Keratinocyte (primary cell): ENCODE measurements around the gene ERH. TPM values are rescaled to one million over a fixed set of nuclear protein-coding genes. Genes with fewer than 3 reads are reported as not detected.

Experiments used
- DNase-seq: peaks from one replicate; pipeline ENCODE4 v3.0.0-alpha.2; 2011; ENCODE audit warnings: low read depth, missing footprints, low spot score
- FAIRE-seq: peaks from 2 replicates; lab custom pipeline; 2011; peaks lifted over from hg19 to GRCh38; lab: Jason Lieb, UNC
- H2AFZ ChIP-seq: 2 replicates; pipeline ENCODE4 v1.6.0; 2012; ENCODE audit warnings: low read length, control low read depth, inconsistent platforms; ENCODE audit not compliant: control insufficient read depth
- H3K27ac ChIP-seq: 2 replicates; pipeline ENCODE4 v1.5.1; 2011; ENCODE audit warnings: low read length; ENCODE audit not compliant: control insufficient read depth, insufficient read depth
- H3K27me3 ChIP-seq: 3 replicates; pipeline ENCODE4 v1.6.0; 2011; ENCODE audit warnings: low read length; ENCODE audit not compliant: control insufficient read depth, insufficient read depth; ENCODE audit errors: extremely low read depth
- H3K36me3 ChIP-seq, 2 experiments: 2 replicates in 1 of 2; 3 replicates in 1 of 2; pipeline ENCODE4 v1.5.1; 2011; ENCODE audit warnings: low read length in 2 of 2, mild to moderate bottlenecking in 1 of 2; ENCODE audit not compliant: control insufficient read depth in 2 of 2, insufficient read depth in 2 of 2; ENCODE audit errors: extremely low read depth in 1 of 2
- H3K4me1 ChIP-seq: 3 replicates; pipeline ENCODE4 v1.5.1; 2011; ENCODE audit warnings: low read length; ENCODE audit not compliant: control insufficient read depth, insufficient read depth; ENCODE audit errors: extremely low read depth
- H3K4me2 ChIP-seq: 3 replicates; pipeline ENCODE4 v1.6.0; 2011; ENCODE audit warnings: low read depth, low read length; ENCODE audit not compliant: control insufficient read depth, insufficient read depth; ENCODE audit errors: extremely low read depth
- H3K4me3 ChIP-seq, 3 experiments: fragments of 200-600 bp in 1 of 3; sonication (generic) in 1 of 3; 2 replicates in 2 of 3; 3 replicates in 1 of 3; pipeline ENCODE4 v1.5.1; 2011 to 2016; ENCODE audit warnings: low read length in 3 of 3, mild to moderate bottlenecking in 3 of 3, control low read depth in 2 of 3, inconsistent platforms in 1 of 3, low read depth in 1 of 3, mixed read lengths in 1 of 3, mixed run types in 1 of 3, moderate library complexity in 1 of 3; ENCODE audit not compliant: control insufficient read depth in 2 of 3, insufficient read depth in 2 of 3; ENCODE audit errors: extremely low read depth in 1 of 3
- H3K79me2 ChIP-seq: 2 replicates; pipeline ENCODE4 v1.6.0; 2012; ENCODE audit warnings: low read length; ENCODE audit not compliant: control insufficient read depth, insufficient read depth
- H3K9ac ChIP-seq: 3 replicates; pipeline ENCODE4 v1.6.0; 2011; ENCODE audit warnings: low read length; ENCODE audit not compliant: control insufficient read depth, insufficient read depth; ENCODE audit errors: extremely low read depth
- H3K9me1 ChIP-seq: 3 replicates; pipeline ENCODE4 v1.6.0; 2011; ENCODE audit warnings: low read length; ENCODE audit not compliant: control insufficient read depth, insufficient read depth; ENCODE audit errors: extremely low read depth
- H3K9me3 ChIP-seq: 2 replicates; pipeline ENCODE4 v1.5.1; 2012; ENCODE audit warnings: low read depth, low read length; ENCODE audit not compliant: control insufficient read depth
- H4K20me1 ChIP-seq: 3 replicates; pipeline ENCODE4 v1.6.0; 2011; ENCODE audit warnings: low read length; ENCODE audit not compliant: control insufficient read depth, insufficient read depth; ENCODE audit errors: extremely low read depth
- EZH2 ChIP-seq: IDR thresholded peaks from one replicate; pipeline ENCODE4 v1.6.1; 2012; ENCODE audit warnings: inconsistent platforms, mild to moderate bottlenecking, low read length, moderate library complexity
- dilution Hi-C: fragments of 300-500 bp; cut with MboI; formaldehyde crosslinking; loops from one replicate; pipeline ENCODE4 v1.7.0; 2020; ENCODE audit warnings: low sequenced_read_pairs; ENCODE audit not compliant: extremely low pct_ligation_motif_present
- polyA plus RNA-seq, 5 experiments: library from polyadenylated mRNA; depleted of rRNA in 3 of 5; stranded (reverse) in 3 of 5; stranded (forward) in 1 of 5; unstranded in 1 of 5; fragments of >200 nt; gene quantifications; 1 replicate in 1 of 5; 2 replicates in 3 of 5; 3 replicates in 1 of 5; pipeline versions ENCODE4 v1.2.1 to v1.2.3, GENCODE V29; 2011 to 2012; ENCODE audit warnings: missing spikeins in 2 of 5, low read depth in 1 of 5, low replicate concordance in 1 of 5
- TF ChIP-seq, protein P1 (sequence below), 3 experiments: IDR thresholded peaks in 1 of 3; conservative IDR thresholded peaks in 1 of 3; optimal IDR thresholded peaks in 1 of 3; 2 replicates in 2 of 3; 3 replicates in 1 of 3; pipeline versions ENCODE3 to v1.5.1; 2011; ENCODE audit warnings: low read length in 3 of 3, mild to moderate bottlenecking in 3 of 3, moderate library complexity in 2 of 3, control low read depth in 1 of 3, inconsistent platforms in 1 of 3; ENCODE audit not compliant: insufficient read depth in 2 of 3; ENCODE audit errors: extremely low read depth in 1 of 3

The ERH gene
- polyA plus RNA-seq, 1 donor (not counting 4 experiments of a cell fraction or from before 2014, with no cell fraction given), result 256 TPM

DNA sequence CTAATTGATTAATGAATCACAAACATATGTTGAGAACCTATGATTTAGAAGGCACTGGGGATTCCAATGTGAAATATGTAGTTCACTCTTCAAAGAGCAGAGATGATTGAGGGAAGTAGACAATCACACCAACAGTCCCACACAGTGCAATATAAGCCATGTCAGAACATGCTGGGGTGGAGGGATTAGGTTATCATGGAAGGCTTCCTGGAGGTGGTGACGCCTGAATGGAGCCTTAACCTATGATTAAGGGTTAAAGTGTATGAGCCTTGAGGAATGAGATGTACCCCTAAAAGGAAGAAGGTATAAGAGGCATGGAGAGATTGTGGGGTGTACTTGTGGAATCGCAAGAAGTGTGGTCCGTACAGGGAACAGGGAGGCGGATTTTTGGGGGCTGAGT lies 31.3 kb downstream of the ERH start:
- H3K9ac ChIP-seq, result no peak overlapping the region
- no peaks in the 10 kb centered on the region for H3K4me1 ChIP-seq
- dilution Hi-C loops, result no loop called here
- H3K27ac ChIP-seq, result no peak overlapping the region
- H3K4me3 ChIP-seq, result no peak overlapping the region
- TF ChIP-seq EZH2, result no peak
- TF ChIP-seq, protein P1, sequence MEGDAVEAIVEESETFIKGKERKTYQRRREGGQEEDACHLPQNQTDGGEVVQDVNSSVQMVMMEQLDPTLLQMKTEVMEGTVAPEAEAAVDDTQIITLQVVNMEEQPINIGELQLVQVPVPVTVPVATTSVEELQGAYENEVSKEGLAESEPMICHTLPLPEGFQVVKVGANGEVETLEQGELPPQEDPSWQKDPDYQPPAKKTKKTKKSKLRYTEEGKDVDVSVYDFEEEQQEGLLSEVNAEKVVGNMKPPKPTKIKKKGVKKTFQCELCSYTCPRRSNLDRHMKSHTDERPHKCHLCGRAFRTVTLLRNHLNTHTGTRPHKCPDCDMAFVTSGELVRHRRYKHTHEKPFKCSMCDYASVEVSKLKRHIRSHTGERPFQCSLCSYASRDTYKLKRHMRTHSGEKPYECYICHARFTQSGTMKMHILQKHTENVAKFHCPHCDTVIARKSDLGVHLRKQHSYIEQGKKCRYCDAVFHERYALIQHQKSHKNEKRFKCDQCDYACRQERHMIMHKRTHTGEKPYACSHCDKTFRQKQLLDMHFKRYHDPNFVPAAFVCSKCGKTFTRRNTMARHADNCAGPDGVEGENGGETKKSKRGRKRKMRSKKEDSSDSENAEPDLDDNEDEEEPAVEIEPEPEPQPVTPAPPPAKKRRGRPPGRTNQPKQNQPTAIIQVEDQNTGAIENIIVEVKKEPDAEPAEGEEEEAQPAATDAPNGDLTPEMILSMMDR (optimal IDR thresholded peaks at IDR 0.05 in 1 of 3, IDR thresholded peaks at IDR 0.05 in 1 of 3, conservative IDR thresholded peaks at IDR 0.05 in 1 of 3; ENCODE audit: extremely low read depth in 1 of 3, insufficient read depth in 2 of 3, low read length in 3 of 3), result no peak
- H4K20me1 ChIP-seq, result no peaks in the 10 kb centered on the region
- DNase-seq, result no peak
- H3K36me3 ChIP-seq, result no peaks in the 10 kb centered on the region
- H2AFZ ChIP-seq, result no peak overlapping the region
- no peaks in the 10 kb centered on the region for H3K27me3 ChIP-seq
- H3K4me2 ChIP-seq, result no peak overlapping the region
- H3K9me1 ChIP-seq, result no peaks in the 10 kb centered on the region
- FAIRE-seq, result no peak
- H3K79me2 ChIP-seq, result no peaks in the 10 kb centered on the region
- no peaks in the 10 kb centered on the region for H3K9me3 ChIP-seq

DNA sequence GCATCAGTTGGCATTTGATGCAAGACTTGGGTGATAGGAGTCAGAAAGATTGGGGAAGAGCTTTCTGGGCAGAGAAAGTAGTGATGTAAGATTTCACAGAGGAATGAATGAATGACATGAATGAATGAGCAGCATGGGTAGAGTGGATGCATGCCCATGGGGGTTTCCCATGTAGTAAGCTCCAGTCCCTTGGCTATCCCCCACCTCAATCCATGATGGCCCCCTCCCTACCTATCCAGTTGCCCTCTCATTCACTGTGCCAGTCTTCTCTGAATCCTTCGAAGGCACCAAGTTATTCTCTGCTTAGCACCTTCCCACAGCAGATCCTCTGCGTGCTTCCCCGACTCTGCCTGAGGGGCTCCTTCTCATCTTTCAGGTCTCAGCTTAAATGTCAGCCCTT lies 32.0 kb downstream of the ERH start:
- Histone ChIP-seq H3K4me3 (no peak overlapping the region), H3K79me2 (no peaks in the 10 kb centered on the region), H3K9me3 (no peaks in the 10 kb centered on the region), H3K27ac (no peak overlapping the region), H3K9ac (no peak overlapping the region), H3K27me3 (no peaks in the 10 kb centered on the region), H3K4me2 (no peak overlapping the region), H2AFZ (no peak overlapping the region), H3K36me3 (no peaks in the 10 kb centered on the region), H4K20me1 (no peaks in the 10 kb centered on the region), H3K9me1 (no peaks in the 10 kb centered on the region), H3K4me1 (no peaks in the 10 kb centered on the region)
- dilution Hi-C loops, result no loop called here
- TF ChIP-seq, protein P1 (optimal IDR thresholded peaks at IDR 0.05 in 1 of 3, IDR thresholded peaks at IDR 0.05 in 1 of 3, conservative IDR thresholded peaks at IDR 0.05 in 1 of 3; ENCODE audit: extremely low read depth in 1 of 3, insufficient read depth in 2 of 3, low read length in 3 of 3), result no peak
- TF ChIP-seq EZH2, result no peak
- DNase-seq (no peak), FAIRE-seq (no peak)
